ENCODE measurements around the gene C1orf94.

Gene C1orf94

DNA sequence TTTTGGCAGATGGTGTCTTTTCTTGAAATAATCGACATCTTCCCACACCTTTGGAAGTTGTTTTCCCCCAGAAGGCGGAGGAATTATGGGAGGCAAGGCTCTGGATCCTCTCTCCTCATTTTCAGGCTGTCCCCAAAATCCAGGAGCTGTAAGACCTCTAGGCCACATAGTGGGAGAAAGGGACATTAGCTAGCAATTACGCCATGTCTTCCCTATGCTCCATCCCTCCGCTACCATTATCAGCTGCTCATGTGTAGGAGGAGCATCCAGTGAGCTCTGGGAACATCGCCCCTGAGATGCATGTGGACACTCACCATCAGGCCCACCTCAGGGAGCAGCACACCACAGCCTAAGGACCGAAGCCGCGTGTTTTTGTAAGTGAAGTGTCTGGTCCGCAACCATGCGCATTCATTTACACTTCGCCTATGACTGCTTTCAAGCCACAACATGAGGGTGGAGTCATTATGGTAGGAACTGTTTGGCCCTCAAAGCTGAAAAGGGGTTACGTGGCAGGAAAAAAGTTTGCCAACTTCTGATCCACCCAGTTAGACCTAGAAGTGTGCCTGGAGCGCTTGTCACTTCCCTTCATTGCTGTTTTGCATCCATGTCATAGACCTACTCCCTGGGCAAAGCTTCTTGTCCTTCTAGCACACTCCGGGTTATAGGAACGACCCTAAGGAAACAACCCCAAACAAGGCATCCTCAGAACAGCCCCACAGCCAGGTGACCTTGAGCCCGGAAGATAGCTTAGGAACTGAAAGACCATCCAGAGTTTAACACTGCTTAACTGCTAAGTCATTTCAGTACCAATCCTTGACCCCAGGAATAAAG is 85.5 kb downstream of the C1orf94 start:
- DNase-seq: no peak

DNA sequence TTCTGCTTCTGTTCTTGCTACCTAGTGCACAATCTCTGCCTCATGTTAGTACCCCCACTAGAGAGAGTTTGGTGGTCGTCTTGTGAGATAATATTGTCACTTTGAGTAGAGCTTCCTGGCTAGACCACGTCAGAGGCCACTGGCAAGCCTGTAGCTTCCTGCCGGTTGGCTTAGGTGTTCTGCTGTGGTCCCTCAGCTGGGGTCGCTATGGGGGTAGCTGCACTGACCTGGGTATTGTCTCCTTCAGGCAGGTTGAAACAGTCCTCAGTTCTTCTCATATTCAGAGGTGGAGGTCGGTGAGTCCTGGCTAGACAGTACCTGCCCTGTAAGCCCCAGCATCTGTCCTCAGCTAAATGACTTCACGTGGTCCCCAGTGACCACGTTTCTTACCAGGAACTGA is 86.2 kb downstream of the C1orf94 start:
- DNase-seq: no peak

DNA sequence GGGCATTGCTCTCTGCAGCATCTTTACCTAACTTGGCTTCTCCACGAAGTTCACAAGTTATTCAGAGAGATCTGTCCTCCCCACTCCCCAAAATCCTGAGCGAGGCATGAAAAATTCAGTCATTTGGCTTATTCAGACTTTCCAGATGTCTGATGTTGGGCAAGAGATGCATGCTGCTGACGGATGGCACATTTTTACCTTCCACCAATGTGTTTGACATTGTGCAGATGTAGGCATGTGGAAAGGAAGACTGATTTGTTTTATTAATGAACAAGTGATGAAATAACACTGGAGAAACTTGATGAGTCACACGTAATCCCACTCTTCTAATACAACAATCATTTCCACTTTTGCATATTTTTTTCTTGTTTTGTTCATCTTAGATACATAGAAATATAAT is 86.7 kb downstream of the C1orf94 start:
- no peak for DNase-seq

DNA sequence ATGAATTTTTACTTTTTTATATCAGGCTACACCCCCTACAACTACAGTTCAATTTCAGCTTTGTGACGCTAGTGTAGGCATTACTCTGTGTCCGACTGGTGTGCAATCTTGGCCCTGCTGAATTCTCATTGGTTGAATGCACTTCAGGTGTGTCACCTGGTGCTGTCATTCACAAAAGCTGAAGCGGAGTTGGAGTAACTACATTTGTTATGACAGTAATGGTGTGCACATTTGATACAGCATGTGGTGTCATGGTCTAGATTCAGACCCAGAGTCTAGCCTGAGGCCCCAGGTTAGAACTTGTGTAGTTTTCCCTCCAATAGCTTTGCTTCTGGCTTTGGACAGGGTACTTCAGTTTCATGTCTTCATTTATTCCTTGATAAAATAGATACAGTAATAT is 88.7 kb downstream of the C1orf94 start:
- DNase-seq: no peak

DNA sequence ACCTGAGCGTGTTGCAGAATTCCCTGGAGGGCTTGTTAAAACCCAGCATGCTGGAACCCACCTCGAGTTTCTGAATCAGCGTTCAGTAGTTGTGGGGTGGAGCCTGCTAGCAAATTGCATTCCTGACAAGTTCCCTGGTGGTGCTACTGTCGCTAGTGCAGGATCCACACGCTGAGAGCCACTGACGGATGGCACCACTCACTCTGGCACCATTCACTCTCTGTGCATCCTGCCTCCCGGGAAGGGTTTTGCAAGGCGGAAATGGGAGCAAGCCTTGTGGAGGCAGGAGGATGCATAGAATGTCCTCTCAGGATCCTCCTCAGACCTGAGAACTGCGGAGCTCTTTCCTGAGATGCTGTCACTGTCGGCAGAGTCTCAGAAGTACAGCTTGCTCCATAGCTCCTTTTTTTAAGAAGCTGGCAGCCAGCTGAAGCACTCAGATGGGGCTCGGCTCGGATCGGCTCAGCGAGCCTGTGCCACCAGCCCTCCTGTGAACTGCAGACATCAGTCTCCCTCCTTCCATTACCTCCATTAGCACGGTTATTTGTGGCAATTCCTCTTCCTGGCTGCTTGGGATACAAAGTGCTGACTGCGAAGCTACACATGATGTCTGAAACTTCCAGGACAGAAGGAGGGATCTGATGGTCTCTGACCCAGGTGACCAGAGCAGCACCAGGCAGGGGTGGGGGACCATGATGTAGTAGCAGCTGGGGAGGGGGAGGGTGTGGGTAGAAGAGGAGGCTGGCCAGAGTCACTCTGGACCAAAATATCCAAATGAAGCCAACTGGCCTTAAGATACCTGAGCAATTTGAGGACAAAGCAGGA is 89.6 kb downstream of the C1orf94 start:
- no peak for DNase-seq

DNA sequence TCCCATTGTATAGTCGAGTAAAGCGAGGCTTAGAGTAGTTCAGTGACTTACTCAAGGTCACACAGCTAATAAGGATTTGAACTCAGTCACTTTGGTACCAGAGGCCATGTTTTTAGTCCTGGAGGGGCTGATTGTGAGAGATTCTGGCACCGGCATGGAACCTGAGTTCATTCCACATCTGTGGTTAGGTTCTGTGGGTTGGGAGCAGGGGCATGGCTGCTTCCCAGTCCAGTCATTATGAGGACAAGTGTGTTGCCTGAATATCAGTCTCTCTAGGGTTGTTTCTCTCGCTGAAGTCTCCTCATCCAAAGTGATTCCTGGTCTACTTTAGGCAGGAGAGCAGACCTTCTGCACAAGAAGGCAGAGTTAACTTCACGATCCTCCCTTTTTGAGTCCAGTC is 90.6 kb downstream of the C1orf94 start:
- no peak for DNase-seq

DNA sequence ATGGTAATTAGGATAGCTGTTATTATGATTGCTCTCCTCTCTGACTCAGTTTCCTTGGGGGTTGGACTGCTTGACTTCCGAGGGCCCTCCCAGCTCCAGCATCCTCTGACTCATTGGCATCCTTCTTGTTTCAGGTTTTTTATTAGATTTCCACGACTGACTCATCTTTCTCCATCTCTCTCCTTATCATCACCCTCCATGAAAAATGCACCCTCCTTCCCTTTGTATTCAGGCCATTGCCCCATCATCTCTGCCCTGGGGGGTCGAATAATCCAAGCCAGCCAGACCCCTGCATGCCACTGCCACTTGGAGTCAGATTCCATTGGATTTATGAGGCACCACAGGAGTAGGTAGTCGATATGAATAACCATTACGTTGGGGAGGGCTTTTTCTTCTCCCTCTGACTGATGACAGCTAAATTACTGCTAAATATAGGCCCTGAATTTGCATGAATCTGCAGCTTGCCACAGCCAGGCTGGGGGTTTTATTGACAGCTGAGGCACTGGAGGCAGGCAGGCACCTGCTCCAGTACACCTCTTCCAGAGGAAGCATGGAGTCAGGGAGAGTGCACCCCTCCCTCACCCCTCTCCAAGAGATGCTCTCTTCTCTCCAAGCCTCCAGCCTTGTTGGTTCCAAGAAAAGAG is 91.7 kb downstream of the C1orf94 start:
- DNase-seq: no peak

All from suppressor macrophage treated with lipopolysaccharide for 1 hour (primary cell).